Sigmoid colon (tissue), 7 donors: ENCODE measurements around the gene GPR137B. TPM values are rescaled to one million over a fixed set of nuclear protein-coding genes. Genes with fewer than 3 reads are reported as not detected.
A peak's percentile ranks its signal among the peaks of the same experiment; 100 is the strongest.

Source experiments
- DNase-seq: peaks from one replicate; pipeline ENCODE4 v3.0.0-alpha.2; 2019
- H3K27ac ChIP-seq, 4 donors: fragments of 200-600 bp; sonication (generic); one replicate each; pipeline ENCODE4 v1.5.1; 2016 to 2019; ENCODE audit warnings: mild to moderate bottlenecking in 1 of 4
- H3K27me3 ChIP-seq, 3 donors: fragments of 200-600 bp; sonication (generic); one replicate each; pipeline ENCODE4 v1.5.1; 2019; ENCODE audit warnings: mild to moderate bottlenecking in 1 of 3
- H3K36me3 ChIP-seq, 4 donors: fragments of 200-600 bp; sonication (generic); one replicate each; pipeline ENCODE4 v1.5.1; 2016 to 2019
- H3K4me1 ChIP-seq, 4 donors: fragments of 200-600 bp; sonication (generic); one replicate each; pipeline ENCODE4 v1.5.1; 2017 to 2019
- H3K4me3 ChIP-seq, 4 donors: fragments of 200-600 bp; sonication (generic); one replicate each; pipeline ENCODE4 v1.5.1; 2017 to 2019; ENCODE audit warnings: mild to moderate bottlenecking in 2 of 4, moderate library complexity in 1 of 4
- H3K9me3 ChIP-seq, 4 donors: fragments of 200-600 bp in 3 of 4; sonication (generic) in 3 of 4; one replicate each; pipeline versions ENCODE4 v1.5.1 to v1.6.1; 2013 to 2019
- CTCF ChIP-seq, 4 experiments: fragments of 450-650 bp in 3 of 4; fragments of 200-600 bp in 1 of 4; IDR thresholded peaks; one replicate each; pipeline ENCODE4 v1.5.1; 2016 to 2019; ENCODE audit warnings: antibody characterized with exemption in 4 of 4, mild to moderate bottlenecking in 3 of 4, moderate library complexity in 2 of 4
- EP300 ChIP-seq, 4 donors: sonication (generic); formaldehyde crosslinking; IDR thresholded peaks; one replicate each; pipeline ENCODE4 v1.6.1; 2017; ENCODE audit warnings: antibody characterized with exemption in 4 of 4
- POLR2A ChIP-seq, 2 donors: fragments of 450-650 bp; IDR thresholded peaks; one replicate each; pipeline ENCODE4 v1.6.1; 2016; ENCODE audit warnings: antibody characterized with exemption in 2 of 2, mild to moderate bottlenecking in 2 of 2, moderate library complexity in 2 of 2
- POLR2AphosphoS5 ChIP-seq, 4 donors: sonication (generic); formaldehyde crosslinking; IDR thresholded peaks; one replicate each; pipeline ENCODE4 v1.6.1; 2017; ENCODE audit warnings: antibody characterized with exemption in 4 of 4
- WGBS, 2 donors: extraction: QIAGEN DNeasy Blood & Tissue Kit; methylation state at CpG; one replicate each; pipeline ENCODE4 v1.1.7; 2013; 5-methylcytosine and 5-hydroxymethylcytosine counted together
- intact Hi-C: fragments of 100-400 bp; cut with DNase I; formaldehyde crosslinking; loops from one replicate; pipeline ENCODE4 v1.15.1; 2023
- polyA plus RNA-seq, 3 donors: library from polyadenylated mRNA; stranded (reverse); fragments of 200-250 nt; gene quantifications; one replicate each; pipeline ENCODE4 v1.2.3, GENCODE V29; 2013
- total RNA-seq, 4 donors: library from RNA; depleted of rRNA; stranded (reverse); fragments of >200 nt; gene quantifications; one replicate each; pipeline ENCODE4 v1.1.0, GENCODE V29; 2016
- donor health status: healthy with polysubstance abuse.
- donor health status: Bipolar disorder and iron deficiency.
- donor health status: healthy.

The GPR137B gene
- total and polyA plus RNA-seq, 7 donors = 6.0 to 25.5 (median 10.8) TPM

GRCh38 chr1:236167578-236167977, 25.2 kb downstream of the GPR137B start:
- TF ChIP-seq POLR2AphosphoS5 (IDR thresholded peaks at IDR 0.05) (no peak), EP300 (IDR thresholded peaks at IDR 0.05) (no peak), CTCF (IDR thresholded peaks at IDR 0.05) (no peak)
- Histone ChIP-seq H3K4me3 (no peak overlapping the region), H3K27ac (no peak overlapping the region), H3K4me1 (no peaks in the 10 kb centered on the region), H3K9me3 (peaks cover 0 to under 1% (median 0%) of the 10 kb centered on the region in 4 donors), H3K27me3 (no peaks in the 10 kb centered on the region), H3K36me3 (peaks cover 0 to 9% (median 2%) of the 10 kb centered on the region in 4 donors)
- 94 to 95% methylated on average over 4 of the region's 4 CpGs for WGBS, 2 donors
- intact Hi-C loops = no loop called here
- DNase-seq = no peak

- Histone ChIP-seq H3K36me3 (peaks cover 0 to 9% (median 2%) of the 10 kb centered on the region in 4 donors), H3K9me3 (no peaks in the 10 kb centered on the region), H3K4me1 (no peaks in the 10 kb centered on the region), H3K4me3 (no peak overlapping the region), H3K27me3 (no peaks in the 10 kb centered on the region), H3K27ac (no peak overlapping the region)
- DNase-seq = peak; percentile 79
- 72 to 80% methylated on average over 10 of the region's 10 CpGs for WGBS, 2 donors
- TF ChIP-seq EP300 (IDR thresholded peaks at IDR 0.05) = no peak
- TF ChIP-seq CTCF (IDR thresholded peaks at IDR 0.05) = no peak
- peak in 1 of 4 donors; percentile 60 for TF ChIP-seq POLR2AphosphoS5 (IDR thresholded peaks at IDR 0.05)
- intact Hi-C loops = no loop called here
Measured at GRCh38 chr1:236168716-236169429, 26.5 kb downstream of the GPR137B start.

GRCh38 chr1:236172041-236172579, 29.8 kb downstream of the GPR137B start:
- intact Hi-C loops = no loop called here
- TF ChIP-seq EP300 (IDR thresholded peaks at IDR 0.05) = no peak
- TF ChIP-seq POLR2AphosphoS5 (IDR thresholded peaks at IDR 0.05) = no peak
- TF ChIP-seq CTCF (IDR thresholded peaks at IDR 0.05) = no peak
- no peak for TF ChIP-seq POLR2A (IDR thresholded peaks at IDR 0.05)

GRCh38 chr1:236173174-236173767, 30.9 kb downstream of the GPR137B start:
- Histone ChIP-seq H3K4me1 (no peaks in the 10 kb centered on the region), H3K4me3 (no peak overlapping the region), H3K27ac (no peak overlapping the region), H3K9me3 (no peaks in the 10 kb centered on the region), H3K36me3 (peaks cover 0 to 9% (median 2%) of the 10 kb centered on the region in 4 donors), H3K27me3 (no peaks in the 10 kb centered on the region)
- DNase-seq = no peak
- 86 to 91% methylated on average over 5 of the region's 5 CpGs for WGBS, 2 donors
- TF ChIP-seq CTCF (IDR thresholded peaks at IDR 0.05) = no peak
- TF ChIP-seq POLR2A (IDR thresholded peaks at IDR 0.05) = no peak
- TF ChIP-seq POLR2AphosphoS5 (IDR thresholded peaks at IDR 0.05) = no peak
- no peak for TF ChIP-seq EP300 (IDR thresholded peaks at IDR 0.05)
- intact Hi-C loops = no loop called here

More at GRCh38 chr1:236172041-236172579, 29.8 kb downstream of the GPR137B start:
- H3K4me1 ChIP-seq = no peaks in the 10 kb centered on the region
- no peak for DNase-seq
- H3K4me3 ChIP-seq = no peak overlapping the region
- peaks cover 0 to 9% (median 2%) of the 10 kb centered on the region in 4 donors for H3K36me3 ChIP-seq
- no peak overlapping the region for H3K27ac ChIP-seq
- H3K27me3 ChIP-seq = no peaks in the 10 kb centered on the region
- no peaks in the 10 kb centered on the region for H3K9me3 ChIP-seq
